A673 (cell line): Measurements from ENCODE around the gene SPATC1L. TPM values are rescaled to one million over a fixed set of nuclear protein-coding genes. Genes with fewer than 3 reads are reported as not detected.

Experiments
- BruUV-seq: library from RNA; stranded (reverse); fragments of 400-500 nt; replicated peaks from 2 replicates; lab custom pipeline; 2021; lab: Mats Ljungman, UMichigan
- CTCF ChIA-PET: fragments of 300-600 bp; sonication (Branson Sonifier 250); formaldehyde crosslinking; loops from one replicate; lab custom pipeline; 2022; ENCODE audit warnings: antibody characterized with exemption; lab: Charles Lee
- POLR2A ChIA-PET: fragments of 300-600 bp; sonication (Branson Sonifier 250); formaldehyde crosslinking; loops from one replicate; lab custom pipeline; 2022; ENCODE audit warnings: antibody characterized with exemption; ENCODE audit not compliant: low non-redundant PET; lab: Charles Lee
- DNase-seq: peaks from one replicate; pipeline ENCODE4 v3.0.0-alpha.2; 2015; ENCODE audit warnings: low spot score
- H3K27ac ChIP-seq: fragments of 200-600 bp; sonication (generic); 2 replicates; pipeline ENCODE4 v1.5.1; 2016; ENCODE audit warnings: mixed run types, low read depth, mild to moderate bottlenecking, mixed read lengths, antibody characterized with exemption, low read length; ENCODE audit not compliant: poor library complexity, severe bottlenecking
- H3K27me3 ChIP-seq: fragments of 200-600 bp; sonication (generic); replicated peaks from 2 replicates; pipeline ENCODE4 v1.6.1; 2017; ENCODE audit warnings: mixed run types, low read depth, mild to moderate bottlenecking, mixed read lengths, antibody characterized with exemption, low read length; ENCODE audit not compliant: insufficient read depth, poor library complexity
- H3K36me3 ChIP-seq: fragments of 200-600 bp; sonication (generic); 2 replicates; pipeline ENCODE4 v1.6.1; 2016; ENCODE audit warnings: mixed run types, mild to moderate bottlenecking, mixed read lengths, antibody characterized with exemption, low read length; ENCODE audit not compliant: insufficient read depth, poor library complexity, severe bottlenecking
- H3K4me1 ChIP-seq: fragments of 200-600 bp; sonication (generic); 2 replicates; pipeline ENCODE4 v1.6.1; 2017; ENCODE audit warnings: mixed run types, mild to moderate bottlenecking, mixed read lengths, antibody characterized with exemption, low read length; ENCODE audit not compliant: insufficient read depth, poor library complexity, severe bottlenecking
- H3K4me3 ChIP-seq: fragments of 200-600 bp; sonication (generic); 2 replicates; pipeline ENCODE4 v1.5.1; 2016; ENCODE audit warnings: low read depth, mixed run types, mild to moderate bottlenecking, mixed read lengths, low read length; ENCODE audit not compliant: poor library complexity, severe bottlenecking
- H3K9me3 ChIP-seq: fragments of 200-600 bp; sonication (generic); 2 replicates; pipeline ENCODE4 v1.6.1; 2016; ENCODE audit warnings: mixed run types, low read depth, mild to moderate bottlenecking, mixed read lengths, antibody characterized with exemption, low read length; ENCODE audit not compliant: poor library complexity, severe bottlenecking
- CTCF ChIP-seq: fragments of 300-800, 200-600 bp; sonication (generic); conservative IDR thresholded peaks from 2 replicates; pipeline ENCODE4 v1.5.1; 2017; ENCODE audit warnings: low read depth, mild to moderate bottlenecking, antibody characterized with exemption, low read length, moderate library complexity, mixed read lengths
- EZH2 ChIP-seq: fragments of 200-600 bp; sonication (generic); IDR thresholded peaks from 2 replicates; pipeline ENCODE4 v1.6.1; 2017; ENCODE audit warnings: borderline replicate concordance, low read depth, mild to moderate bottlenecking, mixed read lengths, antibody characterized with exemption, low read length; ENCODE audit not compliant: poor library complexity, severe bottlenecking
- intact Hi-C: fragments of 100-400 bp; cut with micrococcal nuclease; formaldehyde crosslinking; loops from one replicate; pipeline ENCODE4 v1.10.0; 2022; ENCODE audit not compliant: unreplicated experiment
- total RNA-seq: library from RNA; stranded (reverse); gene quantifications from 2 replicates; pipeline ENCODE4 v1.2.3, GENCODE V29; 2021

The SPATC1L gene
- total RNA-seq, 1 experiment from 2014 or later = 30.9 TPM

- H3K27ac ChIP-seq = peak overlapping the region; percentile 63
- no peaks in the 10 kb centered on the region for H3K9me3 ChIP-seq
- intact Hi-C loops = no loop called here
- ChIA-PET POLR2A (no interaction called here), CTCF (interaction anchor here (1.2 kb wide), 1 partner anchor 39 kb away, joined by 3 read pairs; no protein-coding TSS in a partner anchor)
- peak overlapping the region; percentile 17 for H3K4me3 ChIP-seq
- DNase-seq = no peak
- BruUV-seq = no TSS peak
- no peaks in the 10 kb centered on the region for H3K27me3 ChIP-seq
- H3K36me3 ChIP-seq = peaks cover 2% of the 10 kb centered on the region
- H3K4me1 ChIP-seq = peaks cover 4% of the 10 kb centered on the region
- TF ChIP-seq EZH2 = no peak
Measured at GRCh38 chr21:46182548-46183336, 1.5 kb downstream of the SPATC1L start.

- no peak for TF ChIP-seq CTCF
- peaks cover 4% of the 10 kb centered on the region for H3K4me1 ChIP-seq
- ChIA-PET POLR2A (no interaction called here), CTCF (interaction anchor here (1.2 kb wide), 1 partner anchor 39 kb away, joined by 3 read pairs; no protein-coding TSS in a partner anchor)
- no TSS peak for BruUV-seq
- H3K9me3 ChIP-seq = peaks cover 6% of the 10 kb centered on the region
- intact Hi-C loops = no loop called here
- no peaks in the 10 kb centered on the region for H3K36me3 ChIP-seq
- no peaks in the 10 kb centered on the region for H3K27me3 ChIP-seq
- no peak overlapping the region for H3K4me3 ChIP-seq
- no peak for DNase-seq
- H3K27ac ChIP-seq = peak overlapping the region; percentile 47
Measured at GRCh38 chr21:46181953-46182547, 2.2 kb downstream of the SPATC1L start.

- Histone ChIP-seq H3K9me3 (peaks cover 10% of the 10 kb centered on the region), H3K36me3 (no peaks in the 10 kb centered on the region), H3K4me3 (no peak overlapping the region), H3K4me1 (peaks cover 4% of the 10 kb centered on the region), H3K27ac (peak overlapping the region; percentile 47), H3K27me3 (no peaks in the 10 kb centered on the region)
- POLR2A ChIA-PET = no interaction called here
- intact Hi-C loops = no loop called here
- TF ChIP-seq EZH2 (no peak), CTCF (no peak)
- CTCF ChIA-PET = no interaction called here
- no peak for DNase-seq
- no TSS peak for BruUV-seq
Measured at GRCh38 chr21:46181436-46181835, 2.8 kb downstream of the SPATC1L start.
